ENCODE measurements around the gene IKZF3. TPM values are rescaled to one million over a fixed set of nuclear protein-coding genes. Genes with fewer than 3 reads are reported as not detected.

IKZF3 gene
- total RNA-seq, 1 experiment from 2014 or later, result not detected

DNA sequence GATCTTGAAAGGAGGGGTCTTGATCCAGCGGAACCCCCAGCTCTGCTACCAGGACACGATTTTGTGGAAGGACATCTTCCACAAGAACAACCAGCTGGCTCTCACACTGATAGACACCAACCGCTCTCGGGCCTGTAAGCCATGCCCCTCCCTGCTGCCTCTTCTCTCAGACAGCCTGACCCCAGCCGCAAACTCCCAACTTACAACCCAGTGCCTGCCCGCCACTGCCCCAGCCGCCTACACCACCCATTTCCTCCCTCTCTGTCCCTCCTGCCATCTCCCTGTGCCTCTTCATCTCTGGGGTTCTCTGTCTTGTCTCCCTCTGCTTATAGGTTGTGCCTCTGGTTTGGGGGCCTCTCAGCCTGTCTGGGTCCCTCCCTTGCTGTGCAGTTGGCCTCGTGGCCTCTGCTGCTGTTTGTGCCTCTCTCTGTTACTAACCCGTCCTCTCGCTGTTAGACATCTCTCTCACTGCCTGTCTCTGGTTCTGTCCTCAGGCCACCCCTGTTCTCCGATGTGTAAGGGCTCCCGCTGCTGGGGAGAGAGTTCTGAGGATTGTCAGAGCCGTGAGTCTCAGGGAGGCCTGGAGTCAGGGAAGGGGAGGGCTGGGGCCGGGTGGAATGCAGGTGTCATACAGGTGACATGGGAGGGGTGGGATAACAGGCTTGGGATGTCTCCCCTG, 154.7 kb downstream of the IKZF3 start:
- no peaks in the 10 kb centered on the region for H3F3A ChIP-seq (ENCODE audit: low read length, unreplicated experiment)
- intact Hi-C loops (cut with micrococcal nuclease), result no loop called here

More for the DNA sequence above, 154.7 kb downstream of the IKZF3 start:
- Histone ChIP-seq H3K4me3 (ENCODE audit: low read length) (no peak overlapping the region), H3K4me1 (ENCODE audit: insufficient read depth, low read length) (peaks cover 28% of the 10 kb centered on the region), H2AFZ (ENCODE audit: low read length) (no peak overlapping the region), H3K4me2 (ENCODE audit: low read length) (no peak overlapping the region), H3K79me2 (ENCODE audit: low read length) (peaks cover 26% of the 10 kb centered on the region), H3K27me3 (ENCODE audit: low read length) (no peaks in the 10 kb centered on the region), H3K27ac (ENCODE audit: low read length) (no peak overlapping the region), H3K36me3 (ENCODE audit: low read depth, low read length) (peaks cover 4% of the 10 kb centered on the region; the same call in 1 of the 2 replicates), H3K9ac (ENCODE audit: low read length) (no peak overlapping the region), H3K9me3 (ENCODE audit: low read length) (no peaks in the 10 kb centered on the region), H4K20me1 (ENCODE audit: low read length) (no peaks in the 10 kb centered on the region), H3K9me2 (replicated peaks; ENCODE audit: low read length) (no peaks in the 10 kb centered on the region)
- POLR2A ChIA-PET (ENCODE audit: unreplicated experiment), result no interaction called here
- DNase-seq, result no peak
- ATAC-seq, result no peak
- TF ChIP-seq EZH2 (IDR thresholded peaks at IDR 0.05; ENCODE audit: low read length, unreplicated experiment), result no peak
- TF ChIP-seq, protein P1, sequence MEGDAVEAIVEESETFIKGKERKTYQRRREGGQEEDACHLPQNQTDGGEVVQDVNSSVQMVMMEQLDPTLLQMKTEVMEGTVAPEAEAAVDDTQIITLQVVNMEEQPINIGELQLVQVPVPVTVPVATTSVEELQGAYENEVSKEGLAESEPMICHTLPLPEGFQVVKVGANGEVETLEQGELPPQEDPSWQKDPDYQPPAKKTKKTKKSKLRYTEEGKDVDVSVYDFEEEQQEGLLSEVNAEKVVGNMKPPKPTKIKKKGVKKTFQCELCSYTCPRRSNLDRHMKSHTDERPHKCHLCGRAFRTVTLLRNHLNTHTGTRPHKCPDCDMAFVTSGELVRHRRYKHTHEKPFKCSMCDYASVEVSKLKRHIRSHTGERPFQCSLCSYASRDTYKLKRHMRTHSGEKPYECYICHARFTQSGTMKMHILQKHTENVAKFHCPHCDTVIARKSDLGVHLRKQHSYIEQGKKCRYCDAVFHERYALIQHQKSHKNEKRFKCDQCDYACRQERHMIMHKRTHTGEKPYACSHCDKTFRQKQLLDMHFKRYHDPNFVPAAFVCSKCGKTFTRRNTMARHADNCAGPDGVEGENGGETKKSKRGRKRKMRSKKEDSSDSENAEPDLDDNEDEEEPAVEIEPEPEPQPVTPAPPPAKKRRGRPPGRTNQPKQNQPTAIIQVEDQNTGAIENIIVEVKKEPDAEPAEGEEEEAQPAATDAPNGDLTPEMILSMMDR (conservative IDR thresholded peaks at IDR 0.05; ENCODE audit: low read depth, low read length), result no peak
- no peak for TF ChIP-seq EZH2phosphoT487 (IDR thresholded peaks at IDR 0.05; ENCODE audit: borderline replicate concordance, low read length)
- no TSS peak for BruUV-seq (replicated peaks)
- CTCF ChIA-PET, result no interaction called here

Small RNA genes within 50 kb of the gene (microRNA-seq; reads per million reads assigned to microRNA genes)
- 1.5 reads per million for gene MIR4728 (ENCODE audit: unreplicated experiment)

Other genes with a start within 250 kb of the IKZF3 start
- gene PPP1R1B, start 237.4 kb downstream of the IKZF3 start, total RNA-seq (2014; rRNA removed), result 2.9 and 3.1 TPM in 2 replicates
- gene STARD3, start 227.2 kb downstream of the IKZF3 start, total RNA-seq (2014; rRNA removed), result 30.5 and 56.4 TPM in 2 replicates
- gene TCAP, start 199.0 kb downstream of the IKZF3 start, total RNA-seq (2014; rRNA removed), result 0.12 and 0.51 TPM in 2 replicates
- 1.2 and 1.4 TPM in 2 replicates for gene PNMT, start 195.9 kb downstream of the IKZF3 start, total RNA-seq (2014; rRNA removed)
- gene PGAP3, start 176.3 kb downstream of the IKZF3 start, total RNA-seq (2014; rRNA removed), result 5.9 and 10.3 TPM in 2 replicates
- gene ERBB2, start 164.2 kb downstream of the IKZF3 start, total RNA-seq (2014; rRNA removed), result 36.2 and 57.1 TPM in 2 replicates
- 52.0 and 57.8 TPM in 2 replicates for gene MIEN1, start 133.8 kb downstream of the IKZF3 start, total RNA-seq (2014; rRNA removed)
- 21.2 and 31.3 TPM in 2 replicates for gene GRB7, start 126.4 kb downstream of the IKZF3 start, total RNA-seq (2014; rRNA removed)
- not detected in 2 replicates for gene ZPBP2, start 3.9 kb upstream of the IKZF3 start, total RNA-seq (2014; rRNA removed)
- 3.8 and 4.8 TPM in 2 replicates for gene GSDMB, start 54.3 kb upstream of the IKZF3 start, total RNA-seq (2014; rRNA removed)
- 27.0 and 27.4 TPM in 2 replicates for gene ORMDL3, start 63.3 kb upstream of the IKZF3 start, total RNA-seq (2014; rRNA removed)
- not detected in 2 replicates for gene LRRC3C, start 63.4 kb upstream of the IKZF3 start, total RNA-seq (2014; rRNA removed)
- gene GSDMA, start 98.7 kb upstream of the IKZF3 start, total RNA-seq (2014; rRNA removed), result not detected in 2 replicates
- 267 and 338 TPM in 2 replicates for gene PSMD3, start 116.5 kb upstream of the IKZF3 start, total RNA-seq (2014; rRNA removed)
- 4.0 and 4.3 TPM in 2 replicates for gene CSF3, start 151.1 kb upstream of the IKZF3 start, total RNA-seq (2014; rRNA removed)
- 73.0 and 78.7 TPM in 2 replicates for gene MED24, start 190.1 kb upstream of the IKZF3 start, total RNA-seq (2014; rRNA removed)
- 6.6 and 11.2 TPM in 2 replicates for gene THRA, start 198.7 kb upstream of the IKZF3 start, total RNA-seq (2014; rRNA removed)
- 7.1 and 9.2 TPM in 2 replicates for gene NR1D1, start 236.3 kb upstream of the IKZF3 start, total RNA-seq (2014; rRNA removed)